IMR-90 (cell line): ENCODE data around the gene B3GALT6. TPM values are rescaled to one million over a fixed set of nuclear protein-coding genes. Genes with fewer than 3 reads are reported as not detected.

Experiments used
- ATAC-seq: fragments of 200-7000 bp; cut with Tn5 transposase; 2 replicates; pipeline ENCODE4 v1.9.1; 2020; ENCODE audit warnings: low read depth, mild to moderate bottlenecking, moderate library complexity
- BruUV-seq: library from RNA; stranded (reverse); fragments of 400-500 nt; replicated peaks from 2 replicates; lab custom pipeline; 2021; lab: Mats Ljungman, UMichigan
- CTCF ChIA-PET: fragments of 300-600 bp; formaldehyde crosslinking; extraction: SDS; loops from one replicate; lab custom pipeline; 2021; ENCODE audit warnings: antibody characterized with exemption; lab: Yijun Ruan, JAX
- POLR2A ChIA-PET: fragments of 300-600 bp; sonication (Branson Sonifier 250); formaldehyde crosslinking; loops from one replicate; lab custom pipeline; 2022; ENCODE audit warnings: antibody characterized with exemption; ENCODE audit not compliant: unreplicated experiment; lab: Charles Lee
- DNase-seq: peaks from one replicate; pipeline ENCODE4 v3.0.0; 2013
- H2AFZ ChIP-seq: replicated peaks from 2 replicates; pipeline ENCODE3; 2013; ENCODE audit warnings: low read length, mild to moderate bottlenecking; ENCODE audit not compliant: poor library complexity
- H2AK5ac ChIP-seq: 2 replicates; pipeline ENCODE4 v1.6.1; 2013; ENCODE audit warnings: low read depth, low read length, inconsistent platforms
- H2AK9ac ChIP-seq: replicated peaks from 2 replicates; pipeline ENCODE3; 2013; ENCODE audit warnings: mild to moderate bottlenecking, low read depth, low read length, moderate library complexity; ENCODE audit not compliant: poor library complexity
- H2BK120ac ChIP-seq: 2 replicates; pipeline ENCODE4 v1.6.1; 2013; ENCODE audit warnings: low read depth, low read length, inconsistent platforms
- H2BK15ac ChIP-seq: 3 replicates; pipeline ENCODE4 v1.6.1; 2013; ENCODE audit warnings: low read depth, low read length, inconsistent platforms
- H2BK20ac ChIP-seq: 2 replicates; pipeline ENCODE4 v1.6.1; 2013; ENCODE audit warnings: low read depth, mild to moderate bottlenecking, inconsistent platforms, low read length, moderate library complexity
- H2BK5ac ChIP-seq: 2 replicates; pipeline ENCODE4 v1.6.1; 2013; ENCODE audit warnings: mild to moderate bottlenecking, low read depth, low read length, inconsistent platforms; ENCODE audit not compliant: poor library complexity, severe bottlenecking
- H3K14ac ChIP-seq: replicated peaks from 2 replicates; pipeline ENCODE4 v1.6.1; 2013; ENCODE audit warnings: low read depth, low read length, inconsistent platforms
- H3K18ac ChIP-seq: 2 replicates; pipeline ENCODE4 v1.6.1; 2013; ENCODE audit warnings: low read depth, low read length, control low read depth
- H3K23ac ChIP-seq: 2 replicates; pipeline ENCODE4 v1.6.1; 2013; ENCODE audit warnings: low read depth, low read length, inconsistent platforms
- H3K27ac ChIP-seq: 2 replicates; pipeline ENCODE4 v1.5.1; 2013; ENCODE audit warnings: mild to moderate bottlenecking, control low read depth, low read length; ENCODE audit not compliant: insufficient read depth
- H3K27me3 ChIP-seq: 2 replicates; pipeline ENCODE4 v1.6.1; 2013; ENCODE audit warnings: low read length; ENCODE audit not compliant: control insufficient read depth, insufficient read depth
- H3K36me3 ChIP-seq: 2 replicates; pipeline ENCODE4 v1.6.1; 2013; ENCODE audit warnings: low read length, mixed read lengths; ENCODE audit not compliant: control insufficient read depth, insufficient read depth
- H3K4ac ChIP-seq: 2 replicates; pipeline ENCODE4 v1.6.1; 2013; ENCODE audit warnings: low read depth, low read length, inconsistent platforms
- H3K4me1 ChIP-seq: 2 replicates; pipeline ENCODE4 v1.6.1; 2013; ENCODE audit warnings: low read length, mixed read lengths; ENCODE audit not compliant: control insufficient read depth, insufficient read depth
- H3K4me2 ChIP-seq: 2 replicates; pipeline ENCODE4 v1.6.1; 2013; ENCODE audit warnings: low read depth, mild to moderate bottlenecking, control low read depth, low read length, moderate library complexity
- H3K4me3 ChIP-seq: 2 replicates; pipeline ENCODE4 v1.5.1; 2013; ENCODE audit warnings: low read depth, mild to moderate bottlenecking, control low read depth, low read length, moderate library complexity; ENCODE audit not compliant: insufficient read depth
- H3K56ac ChIP-seq: 2 replicates; pipeline ENCODE4 v1.6.1; 2013; ENCODE audit warnings: low read length, inconsistent platforms; ENCODE audit not compliant: insufficient read depth; ENCODE audit errors: extremely low read depth
- H3K79me1 ChIP-seq, 2 experiments: 2 replicates each; pipeline ENCODE4 v1.6.1; 2013; ENCODE audit warnings: low read length in 2 of 2, inconsistent platforms in 1 of 2, low read depth in 1 of 2
- H3K9ac ChIP-seq: 2 replicates; pipeline ENCODE4 v1.6.1; 2013; ENCODE audit warnings: low read depth, low read length, control low read depth
- H3K9me1 ChIP-seq: 2 replicates; pipeline ENCODE4 v1.6.1; 2013; ENCODE audit warnings: low read length, inconsistent platforms; ENCODE audit not compliant: insufficient read depth
- H3K9me3 ChIP-seq: 2 replicates; pipeline ENCODE4 v1.6.1; 2013; ENCODE audit warnings: low read length; ENCODE audit not compliant: control insufficient read depth, insufficient read depth
- H4K20me1 ChIP-seq: 2 replicates; pipeline ENCODE4 v1.6.1; 2013; ENCODE audit warnings: low read length, inconsistent platforms; ENCODE audit not compliant: insufficient read depth
- H4K5ac ChIP-seq: 2 replicates; pipeline ENCODE4 v1.6.1; 2013; ENCODE audit warnings: mild to moderate bottlenecking, low read depth, low read length, control low read depth
- H4K8ac ChIP-seq, 2 experiments: 2 replicates each; pipeline ENCODE4 v1.6.1; 2013; ENCODE audit warnings: low read depth in 2 of 2, low read length in 2 of 2, control low read depth in 1 of 2, inconsistent platforms in 1 of 2
- H4K91ac ChIP-seq: 2 replicates; pipeline ENCODE4 v1.6.1; 2013; ENCODE audit warnings: low read depth, low read length, inconsistent platforms; ENCODE audit not compliant: insufficient read depth
- BHLHE40 ChIP-seq: fragments of 150-350 bp; IDR thresholded peaks from 2 replicates; pipeline ENCODE4 v1.6.1; 2016; ENCODE audit warnings: mild to moderate bottlenecking, low read depth, low read length
- CEBPB ChIP-seq: IDR thresholded peaks from 2 replicates; pipeline ENCODE4 v1.6.1; 2012; ENCODE audit warnings: low read depth, low read length, improper control_type of control experiment
- CHD1 ChIP-seq: IDR thresholded peaks from 2 replicates; pipeline ENCODE4 v1.6.1; 2012; ENCODE audit warnings: low read depth, low read length, improper control_type of control experiment
- FOS ChIP-seq: fragments of 150-350 bp; IDR thresholded peaks from 2 replicates; pipeline ENCODE4 v1.6.1; 2016; ENCODE audit warnings: low read depth, low read length
- MAFK ChIP-seq: IDR thresholded peaks from 2 replicates; pipeline ENCODE4 v1.6.1; 2012; ENCODE audit warnings: low read depth, low read length, improper control_type of control experiment
- MAZ ChIP-seq: IDR thresholded peaks from 2 replicates; pipeline ENCODE4 v1.6.1; 2012; ENCODE audit warnings: low read depth, mild to moderate bottlenecking, low read length, improper control_type of control experiment, moderate library complexity, borderline replicate concordance
- MXI1 ChIP-seq: IDR thresholded peaks from 2 replicates; pipeline ENCODE4 v1.6.1; 2012; ENCODE audit warnings: low read depth, mild to moderate bottlenecking, low read length, moderate library complexity, borderline replicate concordance
- NFE2L2 ChIP-seq: fragments of 150-350 bp; IDR thresholded peaks from 2 replicates; pipeline ENCODE4 v1.6.1; 2016; ENCODE audit warnings: low read depth, mild to moderate bottlenecking, low read length
- POLR2A ChIP-seq: IDR thresholded peaks from 2 replicates; pipeline ENCODE4 v1.6.1; 2012; ENCODE audit warnings: mild to moderate bottlenecking, low read depth, low read length
- RAD21 ChIP-seq: IDR thresholded peaks from 2 replicates; pipeline ENCODE4 v1.6.1; 2012; ENCODE audit warnings: low read length, improper control_type of control experiment
- RCOR1 ChIP-seq: IDR thresholded peaks from 2 replicates; pipeline ENCODE4 v1.6.1; 2012; ENCODE audit warnings: mild to moderate bottlenecking, low read length, improper control_type of control experiment; ENCODE audit not compliant: insufficient replicate concordance
- RFX5 ChIP-seq: IDR thresholded peaks from 2 replicates; pipeline ENCODE4 v1.8.0; 2012; ENCODE audit warnings: low read depth, mild to moderate bottlenecking, low read length, moderate library complexity
- SMC3 ChIP-seq: fragments of 150-350 bp; IDR thresholded peaks from 2 replicates; pipeline ENCODE4 v1.6.1; 2016; ENCODE audit warnings: low read depth, mild to moderate bottlenecking, antibody characterized with exemption, low read length, moderate library complexity
- WGBS, 2 experiments: methylation state at CpG; one replicate each; pipeline versions ENCODE4 v1.1.5 to v1.1.7; 2013; ENCODE audit warnings: missing lambda C conversion rate in 2 of 2; ENCODE audit not compliant: insufficient read length in 1 of 2; ENCODE audit errors: extremely low coverage in 2 of 2; 5-methylcytosine and 5-hydroxymethylcytosine counted together
- dilution Hi-C: fragments of 300-500 bp; cut with HindIII; formaldehyde crosslinking; loops from one replicate; pipeline ENCODE4 v1.14.3; 2018; ENCODE audit warnings: low sequenced_read_pairs; ENCODE audit not compliant: unreplicated experiment
- in situ Hi-C: fragments of 300-500 bp; cut with MboI; formaldehyde crosslinking; loops from 3 replicates; pipeline ENCODE4 v1.14.3; 2019; ENCODE audit warnings: low sequenced_read_pairs, inconsistent platforms, mixed read lengths
- intact Hi-C: fragments of 100-400 bp; cut with micrococcal nuclease; formaldehyde crosslinking; loops from 2 replicates; pipeline ENCODE4 v1.10.0; 2022
- polyA plus RNA-seq, 3 experiments: library from polyadenylated mRNA; depleted of rRNA; stranded (reverse); fragments of >200 nt; gene quantifications; 2 replicates each; pipeline ENCODE4 v1.2.3, GENCODE V29; 2012; ENCODE audit warnings: low replicate concordance in 1 of 3
- total RNA-seq: library from RNA; depleted of rRNA; stranded (reverse); fragments of >200 nt; gene quantifications from 2 replicates; pipeline ENCODE4 v1.2.3, GENCODE V29; 2012
- TF ChIP-seq, protein P1 (sequence below): fragments of 150-350 bp; IDR thresholded peaks from 2 replicates; pipeline ENCODE4 v1.6.1; 2017; ENCODE audit warnings: mild to moderate bottlenecking, antibody characterized with exemption, low read length, low read depth
- TF ChIP-seq, protein P2 (sequence below): fragments of 150-350 bp; IDR thresholded peaks from 2 replicates; pipeline ENCODE4 v1.6.1; 2016; ENCODE audit warnings: low read depth, mild to moderate bottlenecking, low read length, moderate library complexity, borderline replicate concordance
- TF ChIP-seq, protein P3 (sequence below): conservative IDR thresholded peaks from 2 replicates; pipeline ENCODE4 v1.5.1; 2012; ENCODE audit warnings: mild to moderate bottlenecking, low read depth, low read length, improper control_type of control experiment

The B3GALT6 gene
- total and polyA plus RNA-seq, 2 of the 4 experiments (the other 2 are of a cell fraction) = 12.2 to 23.0 TPM

DNA sequence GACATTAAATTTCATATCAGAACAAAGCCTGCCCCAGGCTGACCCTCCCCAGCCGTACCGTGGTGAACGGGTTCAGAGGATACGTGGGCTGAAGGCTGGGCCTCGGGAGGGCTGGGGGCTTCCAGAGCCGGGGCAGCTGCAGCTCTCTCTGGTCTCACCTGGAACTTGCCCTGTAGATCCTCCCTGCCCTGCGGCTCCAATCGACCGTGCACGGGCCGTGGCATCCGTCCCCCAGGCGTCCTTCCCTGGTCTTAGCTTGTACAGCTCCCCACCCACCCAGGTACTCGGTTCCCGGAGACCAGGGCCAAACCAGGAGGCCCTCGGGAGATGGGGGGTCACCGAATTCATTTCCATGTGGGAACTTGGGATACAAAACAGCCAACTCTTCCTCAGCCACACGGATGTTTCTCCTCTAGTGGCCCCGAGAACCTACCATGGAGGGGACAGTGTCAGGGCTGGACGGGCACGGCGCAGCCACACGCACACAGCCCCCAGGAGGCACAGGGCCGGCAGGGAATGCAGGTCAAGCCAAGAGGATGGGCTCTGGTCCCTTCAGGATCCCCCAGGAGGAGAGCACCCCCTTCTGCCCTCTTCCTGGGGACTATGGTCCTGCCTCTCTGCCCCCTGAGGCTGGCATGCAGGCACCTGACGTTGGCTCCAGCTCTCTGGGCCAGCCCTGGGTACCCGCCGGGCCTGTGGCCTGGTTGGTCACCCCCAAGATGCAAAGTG lies 3.1 kb downstream of the B3GALT6 start:
- no peak overlapping the region for H4K8ac ChIP-seq
- no peak overlapping the region for H3K27ac ChIP-seq
- no peak overlapping the region for H3K56ac ChIP-seq
- no peak overlapping the region for H3K4ac ChIP-seq
- no peaks in the 10 kb centered on the region for H3K27me3 ChIP-seq
- H3K18ac ChIP-seq = no peak overlapping the region
- CTCF ChIA-PET = no interaction called here
- no peak overlapping the region for H3K4me3 ChIP-seq
- no peak overlapping the region for H3K14ac ChIP-seq
- intact Hi-C loops = no loop called here
- 90% methylated on average over 10 of the region's 27 CpGs; no CpG with 5 or more reads in 1 of the 2 experiments for WGBS, 2 experiments
- H3K23ac ChIP-seq = no peak overlapping the region
- BruUV-seq = no TSS peak
- no peak overlapping the region for H4K5ac ChIP-seq
- peaks cover 3% of the 10 kb centered on the region for H3K9me3 ChIP-seq
- H3K4me2 ChIP-seq = no peak overlapping the region
- no peak overlapping the region for H3K9ac ChIP-seq
- no peak for TF ChIP-seq MXI1
- no peak for TF ChIP-seq NFE2L2
- TF ChIP-seq MAZ = no peak
- TF ChIP-seq, protein P1, sequence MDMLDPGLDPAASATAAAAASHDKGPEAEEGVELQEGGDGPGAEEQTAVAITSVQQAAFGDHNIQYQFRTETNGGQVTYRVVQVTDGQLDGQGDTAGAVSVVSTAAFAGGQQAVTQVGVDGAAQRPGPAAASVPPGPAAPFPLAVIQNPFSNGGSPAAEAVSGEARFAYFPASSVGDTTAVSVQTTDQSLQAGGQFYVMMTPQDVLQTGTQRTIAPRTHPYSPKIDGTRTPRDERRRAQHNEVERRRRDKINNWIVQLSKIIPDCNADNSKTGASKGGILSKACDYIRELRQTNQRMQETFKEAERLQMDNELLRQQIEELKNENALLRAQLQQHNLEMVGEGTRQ = no peak
- TF ChIP-seq, protein P2, sequence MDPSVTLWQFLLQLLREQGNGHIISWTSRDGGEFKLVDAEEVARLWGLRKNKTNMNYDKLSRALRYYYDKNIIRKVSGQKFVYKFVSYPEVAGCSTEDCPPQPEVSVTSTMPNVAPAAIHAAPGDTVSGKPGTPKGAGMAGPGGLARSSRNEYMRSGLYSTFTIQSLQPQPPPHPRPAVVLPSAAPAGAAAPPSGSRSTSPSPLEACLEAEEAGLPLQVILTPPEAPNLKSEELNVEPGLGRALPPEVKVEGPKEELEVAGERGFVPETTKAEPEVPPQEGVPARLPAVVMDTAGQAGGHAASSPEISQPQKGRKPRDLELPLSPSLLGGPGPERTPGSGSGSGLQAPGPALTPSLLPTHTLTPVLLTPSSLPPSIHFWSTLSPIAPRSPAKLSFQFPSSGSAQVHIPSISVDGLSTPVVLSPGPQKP = no peak
- TF ChIP-seq CEBPB = no peak
- no peak for TF ChIP-seq MAFK
- no peak for TF ChIP-seq RAD21
- TF ChIP-seq FOS = no peak
- TF ChIP-seq, protein P3, sequence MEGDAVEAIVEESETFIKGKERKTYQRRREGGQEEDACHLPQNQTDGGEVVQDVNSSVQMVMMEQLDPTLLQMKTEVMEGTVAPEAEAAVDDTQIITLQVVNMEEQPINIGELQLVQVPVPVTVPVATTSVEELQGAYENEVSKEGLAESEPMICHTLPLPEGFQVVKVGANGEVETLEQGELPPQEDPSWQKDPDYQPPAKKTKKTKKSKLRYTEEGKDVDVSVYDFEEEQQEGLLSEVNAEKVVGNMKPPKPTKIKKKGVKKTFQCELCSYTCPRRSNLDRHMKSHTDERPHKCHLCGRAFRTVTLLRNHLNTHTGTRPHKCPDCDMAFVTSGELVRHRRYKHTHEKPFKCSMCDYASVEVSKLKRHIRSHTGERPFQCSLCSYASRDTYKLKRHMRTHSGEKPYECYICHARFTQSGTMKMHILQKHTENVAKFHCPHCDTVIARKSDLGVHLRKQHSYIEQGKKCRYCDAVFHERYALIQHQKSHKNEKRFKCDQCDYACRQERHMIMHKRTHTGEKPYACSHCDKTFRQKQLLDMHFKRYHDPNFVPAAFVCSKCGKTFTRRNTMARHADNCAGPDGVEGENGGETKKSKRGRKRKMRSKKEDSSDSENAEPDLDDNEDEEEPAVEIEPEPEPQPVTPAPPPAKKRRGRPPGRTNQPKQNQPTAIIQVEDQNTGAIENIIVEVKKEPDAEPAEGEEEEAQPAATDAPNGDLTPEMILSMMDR = no peak
- TF ChIP-seq SMC3 = no peak
- no peak for TF ChIP-seq RCOR1
- TF ChIP-seq POLR2A = no peak
- TF ChIP-seq CHD1 = no peak
- TF ChIP-seq RFX5 = no peak
- no peak for TF ChIP-seq BHLHE40
- H3K79me1 ChIP-seq = peaks cover 7 to 48% of the 10 kb centered on the region in 2 experiments; a peak in 3 of 4 replicates
- H3K9me1 ChIP-seq = peaks cover under 1% of the 10 kb centered on the region; the same call in 1 of the 2 replicates
- H2AK5ac ChIP-seq = no peak overlapping the region
- H2BK15ac ChIP-seq = no peak overlapping the region
- in situ Hi-C loops = no loop called here
- no peak overlapping the region for H2BK120ac ChIP-seq
- H2BK5ac ChIP-seq = no peak overlapping the region
- POLR2A ChIA-PET = no interaction called here
- no peak overlapping the region for H4K91ac ChIP-seq
- peak overlapping the region; percentile 45 for H2AK9ac ChIP-seq
- H2AFZ ChIP-seq = no peak overlapping the region
- dilution Hi-C loops = no loop called here
- ATAC-seq = no peak
- no peak overlapping the region for H2BK20ac ChIP-seq
- H3K36me3 ChIP-seq = peaks cover 2% of the 10 kb centered on the region
- no peak for DNase-seq
- no peaks in the 10 kb centered on the region; the same call in 1 of the 2 replicates for H4K20me1 ChIP-seq
- H3K4me1 ChIP-seq = peaks cover 21% of the 10 kb centered on the region
